B cell (primary cell): ENCODE data around the gene GLI3.

Experiments
- CTCF ChIP-seq: fragments of 200-600 bp; IDR thresholded peaks from one replicate; pipeline ENCODE4 v1.8.0; 2022; ENCODE audit warnings: antibody characterized with exemption, mild to moderate bottlenecking
- EZH2 ChIP-seq: IDR thresholded peaks from 2 replicates; pipeline ENCODE4 v1.6.1; 2012; ENCODE audit warnings: borderline replicate concordance, low read depth, mild to moderate bottlenecking, moderate library complexity, low read length; ENCODE audit not compliant: insufficient read depth, poor library complexity, severe bottlenecking

- TF ChIP-seq CTCF (no peak), EZH2 (no peak)
Observed at GRCh38 chr7:42167631-42168236, 69.3 kb downstream of the GLI3 start.
